ENCODE results near the gene CRTC3.

DNA sequence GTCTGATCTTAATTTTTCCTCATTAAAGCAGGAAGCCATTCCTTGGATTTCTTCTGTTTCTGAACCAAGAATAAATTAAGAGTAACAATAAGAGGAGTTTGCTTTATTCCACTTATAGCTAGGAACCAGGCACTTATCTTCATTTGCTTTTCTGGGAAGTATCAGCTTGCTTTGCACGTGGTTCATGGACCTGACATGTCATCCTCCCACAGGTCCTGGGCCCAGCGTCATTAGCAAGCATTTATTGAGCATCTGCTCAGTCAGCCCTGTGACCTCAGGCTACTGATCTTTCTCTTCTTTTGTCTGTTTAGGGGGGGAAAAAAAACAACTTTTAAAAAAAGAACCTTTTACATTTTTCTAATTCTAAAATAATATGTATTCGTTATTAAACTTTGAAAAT lies 34.7 kb upstream of the CRTC3 start:
- TF ChIP-seq, protein P1, sequence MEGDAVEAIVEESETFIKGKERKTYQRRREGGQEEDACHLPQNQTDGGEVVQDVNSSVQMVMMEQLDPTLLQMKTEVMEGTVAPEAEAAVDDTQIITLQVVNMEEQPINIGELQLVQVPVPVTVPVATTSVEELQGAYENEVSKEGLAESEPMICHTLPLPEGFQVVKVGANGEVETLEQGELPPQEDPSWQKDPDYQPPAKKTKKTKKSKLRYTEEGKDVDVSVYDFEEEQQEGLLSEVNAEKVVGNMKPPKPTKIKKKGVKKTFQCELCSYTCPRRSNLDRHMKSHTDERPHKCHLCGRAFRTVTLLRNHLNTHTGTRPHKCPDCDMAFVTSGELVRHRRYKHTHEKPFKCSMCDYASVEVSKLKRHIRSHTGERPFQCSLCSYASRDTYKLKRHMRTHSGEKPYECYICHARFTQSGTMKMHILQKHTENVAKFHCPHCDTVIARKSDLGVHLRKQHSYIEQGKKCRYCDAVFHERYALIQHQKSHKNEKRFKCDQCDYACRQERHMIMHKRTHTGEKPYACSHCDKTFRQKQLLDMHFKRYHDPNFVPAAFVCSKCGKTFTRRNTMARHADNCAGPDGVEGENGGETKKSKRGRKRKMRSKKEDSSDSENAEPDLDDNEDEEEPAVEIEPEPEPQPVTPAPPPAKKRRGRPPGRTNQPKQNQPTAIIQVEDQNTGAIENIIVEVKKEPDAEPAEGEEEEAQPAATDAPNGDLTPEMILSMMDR (IDR thresholded peaks at IDR 0.05): no peak
- TF ChIP-seq POLR2A (IDR thresholded peaks at IDR 0.05): no peak
